ENCODE results near the gene MCMBP.
"Not testable (repeated sequence)": the region's sequence is repeated elsewhere in the genome, so short reads cannot be mapped to it uniquely, and the experiment has no call there.

The MCMBP gene

GRCh38 chr10:119827430-119827829 is 45.2 kb downstream of the MCMBP start:
- DNase-seq = no peak

GRCh38 chr10:119826771-119827170 is 45.9 kb downstream of the MCMBP start:
- no peak for DNase-seq

GRCh38 chr10:119824299-119824698 is 48.3 kb downstream of the MCMBP start:
- no peak for DNase-seq

GRCh38 chr10:119821182-119821581 is 51.5 kb downstream of the MCMBP start:
- DNase-seq = no peak

GRCh38 chr10:119818889-119819270 is 53.8 kb downstream of the MCMBP start:
- DNase-seq = no peak

GRCh38 chr10:119817991-119818888 is 54.4 kb downstream of the MCMBP start:
- no peak for DNase-seq

GRCh38 chr10:119815671-119816070 is 57.0 kb downstream of the MCMBP start:
- DNase-seq = no peak

- DNase-seq = no peak
Observed at GRCh38 chr10:119812684-119813083, 60.0 kb downstream of the MCMBP start.

GRCh38 chr10:119811122-119811521 is 61.5 kb downstream of the MCMBP start:
- no peak for DNase-seq

- no peak for DNase-seq
Observed at GRCh38 chr10:119807960-119808697, 64.5 kb downstream of the MCMBP start.

GRCh38 chr10:119806334-119807130 is 66.1 kb downstream of the MCMBP start:
- no peak for DNase-seq

GRCh38 chr10:119805702-119806230 is 66.9 kb downstream of the MCMBP start:
- no peak for DNase-seq

GRCh38 chr10:119803264-119803663 is 69.4 kb downstream of the MCMBP start:
- DNase-seq = no peak

GRCh38 chr10:119801998-119802538 is 70.6 kb downstream of the MCMBP start:
- no peak for DNase-seq

- DNase-seq = no peak
Observed at GRCh38 chr10:119801176-119801575, 71.5 kb downstream of the MCMBP start.

GRCh38 chr10:119796039-119796438 is 76.6 kb downstream of the MCMBP start:
- no peak for DNase-seq

GRCh38 chr10:119795101-119795500 is 77.5 kb downstream of the MCMBP start:
- not testable (repeated sequence) for DNase-seq

- DNase-seq = no peak
Observed at GRCh38 chr10:119786117-119786769, 86.4 kb downstream of the MCMBP start.

GRCh38 chr10:119784340-119785067 is 88.1 kb downstream of the MCMBP start:
- DNase-seq = no peak

- no peak for DNase-seq
Observed at GRCh38 chr10:119783665-119784027, 89.0 kb downstream of the MCMBP start.

- no peak for DNase-seq
Observed at GRCh38 chr10:119782981-119783664, 89.5 kb downstream of the MCMBP start.

All from NCI-H1694 (cell line).